Muscle of leg (tissue), 11 donors: ENCODE data around the gene POLR3E. TPM values are rescaled to one million over a fixed set of nuclear protein-coding genes. Genes with fewer than 3 reads are reported as not detected.
A peak's percentile ranks its signal among the peaks of the same experiment; 100 is the strongest.

Experiments
- DNase-seq: peaks from one replicate; pipeline ENCODE4 v3.0.0; 2013
- H3K27ac ChIP-seq: one replicate; pipeline ENCODE4 v1.5.1; 2013; ENCODE audit warnings: mild to moderate bottlenecking, low read length, control low read depth
- H3K27me3 ChIP-seq: one replicate; pipeline ENCODE4 v1.6.1; 2013; ENCODE audit warnings: low read length; ENCODE audit not compliant: control insufficient read depth, insufficient read depth
- H3K36me3 ChIP-seq: one replicate; pipeline ENCODE4 v1.6.1; 2013; ENCODE audit warnings: low read length; ENCODE audit not compliant: control insufficient read depth, insufficient read depth
- H3K4me1 ChIP-seq: one replicate; pipeline ENCODE4 v1.6.1; 2013; ENCODE audit warnings: low read length; ENCODE audit not compliant: control insufficient read depth, insufficient read depth
- H3K4me3 ChIP-seq: one replicate; pipeline ENCODE4 v1.5.1; 2013; ENCODE audit warnings: low read length, control low read depth
- H3K9me3 ChIP-seq: replicated peaks from 2 replicates; pipeline ENCODE4 v1.6.1; 2013; ENCODE audit warnings: low read depth, low read length; ENCODE audit not compliant: control insufficient read depth
- WGBS: methylation state at CpG from one replicate; pipeline ENCODE4 v1.1.5; 2013; ENCODE audit warnings: missing lambda C conversion rate; ENCODE audit not compliant: insufficient coverage; 5-methylcytosine and 5-hydroxymethylcytosine counted together
- polyA plus RNA-seq, 8 donors: library from polyadenylated mRNA; unstranded; fragments of 120-200 nt; gene quantifications; one replicate each; pipeline versions ENCODE4 v1.2.1 to v1.2.3, GENCODE V29; 2013; ENCODE audit warnings: inconsistent platforms in 1 of 8, low replicate concordance in 1 of 8; ENCODE audit not compliant: insufficient read length in 8 of 8, insufficient read depth in 1 of 8
- total RNA-seq: library from RNA; stranded (reverse); fragments of 120-200 nt; gene quantifications from one replicate; pipeline ENCODE4 v1.2.4, GENCODE V29; 2013

The POLR3E gene
- total and polyA plus RNA-seq, 9 donors, result 29.7 to 43.4 (median 35.3) TPM

DNA sequence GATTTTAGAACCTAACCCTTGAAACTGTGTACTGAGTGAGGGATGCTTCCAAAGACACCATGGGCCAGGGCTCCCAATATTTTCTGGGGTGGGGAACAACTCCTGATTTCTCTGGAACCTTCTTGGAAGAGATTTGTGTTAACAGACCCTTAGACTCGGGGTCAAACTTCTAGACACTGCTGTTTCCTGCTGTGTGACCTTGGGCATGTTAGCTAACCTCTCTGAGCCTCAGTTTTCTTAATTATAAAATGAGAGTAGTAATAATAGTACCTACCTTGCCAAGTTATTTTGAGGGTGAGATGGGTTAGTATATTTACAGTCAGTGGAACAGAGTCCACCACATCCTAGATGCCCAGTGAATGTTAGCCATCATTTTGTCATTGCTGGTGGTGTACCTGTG, 18.8 kb downstream of the POLR3E start:
- no peak overlapping the region for H3K4me3 ChIP-seq
- no peaks in the 10 kb centered on the region for H3K4me1 ChIP-seq
- peaks cover 75% of the 10 kb centered on the region for H3K36me3 ChIP-seq
- H3K27me3 ChIP-seq, result no peaks in the 10 kb centered on the region
- WGBS, result no CpG with 5 or more reads among the region's 1 CpG
- no peaks in the 10 kb centered on the region for H3K9me3 ChIP-seq
- DNase-seq, result no peak
- H3K27ac ChIP-seq, result no peak overlapping the region

- 78% methylated on average over 9 of the region's 9 CpGs for WGBS
- no peak for DNase-seq
- H3K4me1 ChIP-seq, result no peaks in the 10 kb centered on the region
- no peaks in the 10 kb centered on the region for H3K27me3 ChIP-seq
- no peaks in the 10 kb centered on the region for H3K9me3 ChIP-seq
- peaks cover 76% of the 10 kb centered on the region for H3K36me3 ChIP-seq
- no peak overlapping the region for H3K4me3 ChIP-seq
- no peak overlapping the region for H3K27ac ChIP-seq
These were observed 19.2 kb downstream of the POLR3E start for GRCh38 chr16:22316411-22316811.

DNA sequence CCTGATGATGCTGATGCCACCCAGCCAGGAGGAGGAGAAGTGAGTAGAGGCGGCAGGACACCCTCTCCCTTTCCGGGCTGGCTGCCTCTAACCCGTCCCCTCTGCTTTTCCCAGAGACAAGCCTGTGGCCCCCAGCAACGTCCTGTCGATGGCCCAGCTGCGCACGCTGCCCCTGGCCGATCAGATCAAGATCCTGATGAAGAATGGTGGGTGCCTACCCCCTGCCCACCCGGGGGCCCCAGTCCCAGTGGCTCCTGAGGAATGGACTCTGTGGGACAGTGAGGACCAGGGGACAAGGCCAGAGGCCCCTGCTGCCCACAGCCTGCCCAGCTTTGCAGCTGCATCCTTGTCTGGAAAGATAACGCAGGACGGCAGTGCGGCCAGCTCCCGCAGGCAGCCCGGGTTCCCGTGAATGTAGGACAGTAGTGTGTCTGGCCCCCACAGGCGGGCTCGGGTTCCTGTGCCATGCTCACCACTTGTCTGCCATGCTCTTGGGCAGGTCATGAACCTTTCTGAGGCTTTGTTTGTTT, 19.9 kb downstream of the POLR3E start:
- Histone ChIP-seq H3K4me3 (no peak overlapping the region), H3K4me1 (no peaks in the 10 kb centered on the region), H3K27me3 (no peaks in the 10 kb centered on the region), H3K36me3 (peaks cover 76% of the 10 kb centered on the region), H3K27ac (no peak overlapping the region), H3K9me3 (no peaks in the 10 kb centered on the region)
- whole genome bisulfite sequencing, result 89% methylated on average over 16 of the region's 17 CpGs
- DNase-seq, result no peak

DNA sequence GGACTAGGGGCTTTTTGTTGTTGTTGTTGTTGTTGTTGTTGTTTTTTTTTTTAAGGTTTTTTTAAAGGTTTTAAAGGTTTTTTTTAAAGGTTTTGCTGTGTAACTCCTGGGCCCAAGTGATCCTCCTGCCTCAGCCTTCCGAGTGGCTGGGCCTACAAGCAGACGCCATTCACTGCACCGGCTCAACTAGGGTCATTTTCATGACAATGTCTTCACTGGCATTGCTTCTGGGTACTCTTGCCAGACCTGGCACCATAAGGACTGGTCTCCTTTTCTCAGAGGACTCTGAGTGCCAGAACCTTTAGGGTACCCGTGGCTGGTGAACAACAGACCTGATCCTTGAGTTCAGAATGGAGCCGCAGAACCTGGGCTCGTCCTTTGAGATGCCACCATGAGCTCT, 20.4 kb downstream of the POLR3E start:
- Histone ChIP-seq H3K27ac (no peak overlapping the region), H3K9me3 (no peaks in the 10 kb centered on the region), H3K4me3 (no peak overlapping the region), H3K27me3 (no peaks in the 10 kb centered on the region), H3K4me1 (no peaks in the 10 kb centered on the region), H3K36me3 (peaks cover 75% of the 10 kb centered on the region)
- WGBS, result 92% methylated on average over 6 of the region's 6 CpGs
- no peak for DNase-seq

DNA sequence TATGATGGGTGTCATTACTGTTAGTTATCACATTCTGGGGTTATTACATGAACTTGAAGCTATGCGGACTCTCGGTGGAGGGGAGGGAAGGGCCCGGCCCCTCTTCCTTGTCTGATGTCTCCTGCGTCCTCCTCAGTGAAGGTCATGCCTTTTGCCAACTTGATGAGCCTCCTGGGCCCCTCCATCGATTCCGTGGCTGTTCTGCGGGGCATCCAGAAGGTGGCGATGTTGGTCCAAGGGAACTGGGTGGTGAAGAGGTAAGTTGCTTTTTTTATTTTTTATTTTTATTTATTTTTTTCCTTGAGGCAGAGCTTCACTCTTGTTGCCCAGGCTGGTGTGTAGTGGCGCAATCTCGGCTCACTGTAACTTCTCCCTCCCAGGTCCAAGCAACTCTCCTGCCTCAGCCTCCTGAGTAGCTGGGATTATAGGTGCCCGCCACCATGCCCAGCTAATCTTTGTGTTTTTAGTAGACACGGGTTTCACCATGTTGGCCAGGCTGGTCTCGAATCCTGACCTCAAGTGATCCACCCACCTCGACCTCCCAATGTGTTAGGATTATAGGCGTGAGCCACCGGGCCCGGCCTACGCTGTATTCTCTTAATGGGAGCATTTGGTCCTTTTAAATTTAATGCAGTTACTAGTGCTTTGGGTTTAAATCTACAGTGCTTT, 21.6 kb downstream of the POLR3E start:
- Histone ChIP-seq H3K4me3 (no peak overlapping the region), H3K27ac (no peak overlapping the region), H3K27me3 (no peaks in the 10 kb centered on the region), H3K9me3 (no peaks in the 10 kb centered on the region), H3K4me1 (no peaks in the 10 kb centered on the region), H3K36me3 (peaks cover 78% of the 10 kb centered on the region)
- DNase-seq, result no peak
- WGBS, result 70% methylated on average over 2 of the region's 18 CpGs

- H3K4me3 ChIP-seq, result no peak overlapping the region
- H3K27me3 ChIP-seq, result no peaks in the 10 kb centered on the region
- H3K4me1 ChIP-seq, result no peaks in the 10 kb centered on the region
- no CpG with 5 or more reads among the region's 13 CpGs for WGBS
- H3K36me3 ChIP-seq, result peaks cover 78% of the 10 kb centered on the region
- H3K9me3 ChIP-seq, result no peaks in the 10 kb centered on the region
- H3K27ac ChIP-seq, result no peak overlapping the region
- no peak for DNase-seq
These were observed 23.5 kb downstream of the POLR3E start for GRCh38 chr16:22320572-22321339.

DNA sequence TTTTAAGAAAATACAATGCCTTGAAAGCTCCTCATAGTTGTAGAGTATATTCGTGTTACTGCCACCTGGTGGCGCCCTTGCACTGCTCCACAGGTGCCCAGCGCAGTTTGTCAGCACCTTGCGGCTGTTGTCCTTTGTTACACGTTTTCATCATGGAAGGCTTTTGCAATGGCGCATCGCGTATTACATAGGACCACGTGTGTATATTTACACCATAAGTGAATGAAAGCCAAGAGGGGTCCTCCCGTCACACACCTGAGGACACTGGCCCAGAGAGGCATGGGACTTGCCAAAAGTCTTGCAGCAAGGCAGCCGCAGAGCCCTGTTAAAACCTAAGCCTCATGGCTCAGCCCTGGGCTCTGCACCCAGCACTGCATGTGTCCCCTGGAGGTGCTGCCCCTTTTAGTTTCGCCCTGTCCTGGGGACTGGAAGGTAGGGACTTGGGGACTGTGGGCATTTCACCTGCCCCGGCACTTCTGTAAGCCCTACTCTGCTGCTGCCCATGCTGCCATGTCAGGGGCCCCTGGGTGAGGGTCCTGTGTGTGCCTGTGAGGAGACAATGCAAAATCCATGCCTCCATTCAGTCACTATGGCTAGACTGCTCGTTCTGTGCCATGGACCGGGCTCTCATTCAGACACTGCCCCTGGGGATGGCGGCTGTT, 24.3 kb downstream of the POLR3E start:
- H3K4me1 ChIP-seq, result no peaks in the 10 kb centered on the region
- 57% methylated on average over 7 of the region's 16 CpGs for WGBS
- no peaks in the 10 kb centered on the region for H3K27me3 ChIP-seq
- peak; percentile 67 for DNase-seq
- H3K27ac ChIP-seq, result no peak overlapping the region
- no peak overlapping the region for H3K4me3 ChIP-seq
- peaks cover 76% of the 10 kb centered on the region for H3K36me3 ChIP-seq
- H3K9me3 ChIP-seq, result no peaks in the 10 kb centered on the region

DNA sequence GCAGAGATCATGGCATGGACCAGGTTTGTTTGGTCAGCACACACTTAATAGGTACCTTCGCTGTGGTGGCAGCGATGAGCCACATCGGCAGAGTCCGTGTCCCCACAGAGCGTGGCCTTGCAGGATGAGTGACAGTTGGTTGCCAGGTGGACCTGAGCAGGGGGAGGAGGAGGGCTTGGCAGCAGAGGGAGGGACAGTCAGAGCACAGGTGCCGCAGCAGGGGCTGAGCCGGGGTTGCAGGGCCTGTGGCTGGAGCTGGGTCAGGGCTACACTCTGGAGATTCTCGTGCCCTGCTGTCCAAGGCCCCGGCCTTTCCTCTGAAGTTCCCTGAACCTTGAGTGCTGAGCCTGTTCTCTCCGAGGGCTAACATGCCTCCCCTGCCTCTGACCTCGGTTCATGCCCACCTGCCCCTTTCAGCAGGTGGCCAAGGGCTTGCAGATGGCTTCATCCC, 24.8 kb downstream of the POLR3E start:
- Histone ChIP-seq H3K9me3 (no peaks in the 10 kb centered on the region), H3K36me3 (peaks cover 76% of the 10 kb centered on the region), H3K27ac (no peak overlapping the region), H3K4me3 (no peak overlapping the region), H3K27me3 (no peaks in the 10 kb centered on the region), H3K4me1 (no peaks in the 10 kb centered on the region)
- no peak for DNase-seq
- WGBS, result 92% methylated on average over 11 of the region's 11 CpGs

- 96% methylated on average over 13 of the region's 17 CpGs for WGBS
- H3K36me3 ChIP-seq, result peaks cover 76% of the 10 kb centered on the region
- no peak for DNase-seq
These were observed 25.5 kb downstream of the POLR3E start for GRCh38 chr16:22322741-22323140.

More at GRCh38 chr16:22322741-22323140, 25.5 kb downstream of the POLR3E start:
- no peak overlapping the region for H3K27ac ChIP-seq
- no peaks in the 10 kb centered on the region for H3K9me3 ChIP-seq
- no peaks in the 10 kb centered on the region for H3K27me3 ChIP-seq
- no peaks in the 10 kb centered on the region for H3K4me1 ChIP-seq
- H3K4me3 ChIP-seq, result no peak overlapping the region
